ENCODE results near the gene CDYL2. TPM values are rescaled to one million over a fixed set of nuclear protein-coding genes. Genes with fewer than 3 reads are reported as not detected.

CDYL2 gene
- total and polyA plus RNA-seq, 2 experiments from 2014 or later: 0.74 to 0.95 TPM

GRCh38 chr16:80601182-80601581 is 203.2 kb downstream of the CDYL2 start:
- no peak for TF ChIP-seq CTCF (IDR thresholded peaks at IDR 0.05; ENCODE audit: low read depth, low read length)
- no peak for DNase-seq (ENCODE audit: low read depth in 1 of 2, low spot score in 1 of 2)
- no peak overlapping the region for H3K27ac ChIP-seq
- no peaks in the 10 kb centered on the region for H3K4me1 ChIP-seq (ENCODE audit: low read depth)
- no peak overlapping the region for H3K4me3 ChIP-seq
- no peaks in the 10 kb centered on the region for H3K27me3 ChIP-seq
- H3K36me3 ChIP-seq: no peaks in the 10 kb centered on the region
- no peaks in the 10 kb centered on the region for H3K9me3 ChIP-seq (ENCODE audit: low read depth)

- H3K36me3 ChIP-seq: no peaks in the 10 kb centered on the region
- no peaks in the 10 kb centered on the region for H3K9me3 ChIP-seq (ENCODE audit: low read depth)
- TF ChIP-seq CTCF (IDR thresholded peaks at IDR 0.05; ENCODE audit: low read depth, low read length): no peak
- no peaks in the 10 kb centered on the region for H3K27me3 ChIP-seq
- no peak overlapping the region for H3K4me3 ChIP-seq
- no peak overlapping the region for H3K27ac ChIP-seq
- no peaks in the 10 kb centered on the region for H3K4me1 ChIP-seq (ENCODE audit: low read depth)
- no peak for DNase-seq (ENCODE audit: low read depth in 1 of 2, low spot score in 1 of 2)
These were observed 204.9 kb downstream of the CDYL2 start for GRCh38 chr16:80599466-80599865.

GRCh38 chr16:80596507-80597207 is 207.7 kb downstream of the CDYL2 start:
- DNase-seq (ENCODE audit: low read depth in 1 of 2, low spot score in 1 of 2): no peak
- Histone ChIP-seq H3K36me3 (no peaks in the 10 kb centered on the region), H3K27me3 (no peaks in the 10 kb centered on the region), H3K27ac (no peak overlapping the region), H3K4me3 (no peak overlapping the region), H3K4me1 (ENCODE audit: low read depth) (no peaks in the 10 kb centered on the region), H3K9me3 (ENCODE audit: low read depth) (no peaks in the 10 kb centered on the region)
- no peak for TF ChIP-seq CTCF (IDR thresholded peaks at IDR 0.05; ENCODE audit: low read depth, low read length)

GRCh38 chr16:80594756-80595155 is 209.6 kb downstream of the CDYL2 start:
- Histone ChIP-seq H3K27me3 (no peaks in the 10 kb centered on the region), H3K4me3 (no peak overlapping the region), H3K36me3 (no peaks in the 10 kb centered on the region), H3K27ac (no peak overlapping the region), H3K9me3 (ENCODE audit: low read depth) (no peaks in the 10 kb centered on the region), H3K4me1 (ENCODE audit: low read depth) (no peaks in the 10 kb centered on the region)
- no peak for TF ChIP-seq CTCF (IDR thresholded peaks at IDR 0.05; ENCODE audit: low read depth, low read length)
- DNase-seq (ENCODE audit: low read depth in 1 of 2, low spot score in 1 of 2): no peak

- no peaks in the 10 kb centered on the region for H3K27me3 ChIP-seq
- no peak overlapping the region for H3K27ac ChIP-seq
- no peaks in the 10 kb centered on the region for H3K4me1 ChIP-seq (ENCODE audit: low read depth)
- no peak for TF ChIP-seq CTCF (IDR thresholded peaks at IDR 0.05; ENCODE audit: low read depth, low read length)
- no peaks in the 10 kb centered on the region for H3K9me3 ChIP-seq (ENCODE audit: low read depth)
- no peak overlapping the region for H3K4me3 ChIP-seq
- no peaks in the 10 kb centered on the region for H3K36me3 ChIP-seq
- DNase-seq (ENCODE audit: low read depth in 1 of 2, low spot score in 1 of 2): no peak
These were observed 212.1 kb downstream of the CDYL2 start for GRCh38 chr16:80592273-80592672.

All from cardiac muscle cell (in vitro differentiated cells and primary cell).